Measurements from ENCODE around the gene LRRC8D. TPM values are rescaled to one million over a fixed set of nuclear protein-coding genes. Genes with fewer than 3 reads are reported as not detected.
A peak's percentile ranks its signal among the peaks of the same experiment; 100 is the strongest.

Gene LRRC8D
- total and polyA plus RNA-seq, 9 of the 15 experiments (the other 6 are each of a cell fraction or from before 2014, with no cell fraction given) = 3.4 to 53.9 (median 15.9) TPM

DNA sequence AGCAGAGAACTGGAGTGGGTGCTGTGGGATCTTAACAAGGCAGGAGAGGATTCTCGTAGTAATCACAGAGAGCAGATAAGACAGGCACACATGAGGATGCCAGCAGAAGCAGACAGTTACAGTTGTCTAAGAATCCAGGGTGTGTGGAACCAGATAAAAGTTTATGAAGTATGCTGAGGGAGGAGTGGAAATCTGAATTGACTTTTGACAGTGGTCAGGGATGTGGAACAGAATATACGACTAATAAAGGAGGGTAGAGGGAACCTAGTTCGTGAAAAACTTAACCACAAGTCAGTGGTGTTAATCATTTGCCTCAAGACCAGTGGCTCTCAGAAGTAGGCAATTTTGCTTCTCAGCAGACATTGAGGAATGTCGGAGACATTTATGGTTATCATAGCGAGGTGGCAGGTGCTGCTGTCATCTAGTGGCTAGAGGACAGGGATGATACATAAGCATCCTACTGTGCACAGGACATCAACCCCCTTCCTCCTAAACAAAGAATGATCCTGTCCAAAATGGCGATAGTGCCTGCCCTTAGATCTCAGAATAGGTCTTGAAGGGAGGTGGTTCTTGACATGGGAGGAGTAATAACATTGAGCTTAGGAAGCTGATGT lies 3.0 kb downstream of the LRRC8D start (continued):
- no peak for TF ChIP-seq ZNF57 (CRISPR knock-in tag; IDR thresholded peaks at IDR 0.05)
- TF ChIP-seq SP2 (IDR thresholded peaks at IDR 0.05; ENCODE audit: extremely low read depth, low read depth, low read length, poor library complexity, severe bottlenecking) = no peak
- TF ChIP-seq, protein P1, sequence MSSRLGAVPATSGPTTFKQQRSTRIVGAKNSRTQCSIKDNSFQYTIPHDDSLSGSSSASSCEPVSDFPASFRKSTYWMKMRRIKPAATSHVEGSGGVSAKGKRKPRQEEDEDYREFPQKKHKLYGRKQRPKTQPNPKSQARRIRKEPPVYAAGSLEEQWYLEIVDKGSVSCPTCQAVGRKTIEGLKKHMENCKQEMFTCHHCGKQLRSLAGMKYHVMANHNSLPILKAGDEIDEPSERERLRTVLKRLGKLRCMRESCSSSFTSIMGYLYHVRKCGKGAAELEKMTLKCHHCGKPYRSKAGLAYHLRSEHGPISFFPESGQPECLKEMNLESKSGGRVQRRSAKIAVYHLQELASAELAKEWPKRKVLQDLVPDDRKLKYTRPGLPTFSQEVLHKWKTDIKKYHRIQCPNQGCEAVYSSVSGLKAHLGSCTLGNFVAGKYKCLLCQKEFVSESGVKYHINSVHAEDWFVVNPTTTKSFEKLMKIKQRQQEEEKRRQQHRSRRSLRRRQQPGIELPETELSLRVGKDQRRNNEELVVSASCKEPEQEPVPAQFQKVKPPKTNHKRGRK (tag; IDR thresholded peaks at IDR 0.05) = no peak
- no peak for TF ChIP-seq SMARCA5 (IDR thresholded peaks at IDR 0.05)
- peak; percentile 62; the same call in 1 of the 2 replicates for TF ChIP-seq GTF2E2 (tag; IDR thresholded peaks at IDR 0.05)
- TF ChIP-seq CHAMP1 (IDR thresholded peaks at IDR 0.05) = no peak
- no peak for TF ChIP-seq ZNF124 (CRISPR knock-in tag; IDR thresholded peaks at IDR 0.05)
- TF ChIP-seq CC2D1A (IDR thresholded peaks at IDR 0.05) = peak; percentile 89; the same call in 1 of the 2 replicates
- TF ChIP-seq, protein P2, sequence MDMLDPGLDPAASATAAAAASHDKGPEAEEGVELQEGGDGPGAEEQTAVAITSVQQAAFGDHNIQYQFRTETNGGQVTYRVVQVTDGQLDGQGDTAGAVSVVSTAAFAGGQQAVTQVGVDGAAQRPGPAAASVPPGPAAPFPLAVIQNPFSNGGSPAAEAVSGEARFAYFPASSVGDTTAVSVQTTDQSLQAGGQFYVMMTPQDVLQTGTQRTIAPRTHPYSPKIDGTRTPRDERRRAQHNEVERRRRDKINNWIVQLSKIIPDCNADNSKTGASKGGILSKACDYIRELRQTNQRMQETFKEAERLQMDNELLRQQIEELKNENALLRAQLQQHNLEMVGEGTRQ (CRISPR knock-in tag; IDR thresholded peaks at IDR 0.05) = no peak
- TF ChIP-seq, protein P3, sequence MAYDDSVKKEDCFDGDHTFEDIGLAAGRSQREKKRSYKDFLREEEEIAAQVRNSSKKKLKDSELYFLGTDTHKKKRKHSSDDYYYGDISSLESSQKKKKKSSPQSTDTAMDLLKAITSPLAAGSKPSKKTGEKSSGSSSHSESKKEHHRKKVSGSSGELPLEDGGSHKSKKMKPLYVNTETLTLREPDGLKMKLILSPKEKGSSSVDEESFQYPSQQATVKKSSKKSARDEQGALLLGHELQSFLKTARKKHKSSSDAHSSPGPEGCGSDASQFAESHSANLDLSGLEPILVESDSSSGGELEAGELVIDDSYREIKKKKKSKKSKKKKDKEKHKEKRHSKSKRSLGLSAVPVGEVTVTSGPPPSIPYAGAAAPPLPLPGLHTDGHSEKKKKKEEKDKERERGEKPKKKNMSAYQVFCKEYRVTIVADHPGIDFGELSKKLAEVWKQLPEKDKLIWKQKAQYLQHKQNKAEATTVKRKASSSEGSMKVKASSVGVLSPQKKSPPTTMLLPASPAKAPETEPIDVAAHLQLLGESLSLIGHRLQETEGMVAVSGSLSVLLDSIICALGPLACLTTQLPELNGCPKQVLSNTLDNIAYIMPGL (CRISPR knock-in tag; IDR thresholded peaks at IDR 0.05) = no peak
- TF ChIP-seq RBM39 (optimal IDR thresholded peaks at IDR 0.05; ENCODE audit: low read depth, low read length) = no peak
- TF ChIP-seq ZBTB33 (CRISPR knock-in tag; IDR thresholded peaks at IDR 0.05) = no peak
- TF ChIP-seq CREBBP (IDR thresholded peaks at IDR 0.05; ENCODE audit: low read depth, low read length) = no peak
- no peak for TF ChIP-seq ZNF644 (tag; IDR thresholded peaks at IDR 0.05; ENCODE audit: low read depth)
- peak; percentile 18; the same call in 1 of the 2 replicates for TF ChIP-seq PTTG1 (tag; IDR thresholded peaks at IDR 0.05; ENCODE audit: low read depth)
- no peak for TF ChIP-seq CBFB (CRISPR knock-in tag; IDR thresholded peaks at IDR 0.05)
- TF ChIP-seq MYBL2 (IDR thresholded peaks at IDR 0.05; ENCODE audit: low read depth) = no peak
- no peak for TF ChIP-seq MYBL2 (CRISPR knock-in tag; IDR thresholded peaks at IDR 0.05; ENCODE audit: borderline replicate concordance)
- TF ChIP-seq ATF7 (IDR thresholded peaks at IDR 0.05) = no peak
